IPS DF 4.7 (cell line): ENCODE data around the gene PRMT2.
"Not testable (repeated sequence)": the region's sequence is repeated elsewhere in the genome, so short reads cannot be mapped to it uniquely, and the experiment has no call there.

Source experiments
- DNase-seq: peaks from one replicate; pipeline ENCODE4 v3.0.0-alpha.2; 2013; ENCODE audit warnings: low spot score; ENCODE audit errors: extremely low read depth

PRMT2 gene

GRCh38 chr21:46617267-46618051 lies 18.0 kb upstream of the PRMT2 start:
- no peak for DNase-seq

GRCh38 chr21:46618738-46619379 lies 16.6 kb upstream of the PRMT2 start:
- DNase-seq: no peak

- DNase-seq: no peak
Measured at GRCh38 chr21:46619846-46620245, 15.6 kb upstream of the PRMT2 start.

- DNase-seq: no peak
Measured at GRCh38 chr21:46620846-46621245, 14.6 kb upstream of the PRMT2 start.

GRCh38 chr21:46621457-46622182 lies 13.9 kb upstream of the PRMT2 start:
- DNase-seq: no peak

GRCh38 chr21:46622226-46622625 lies 13.2 kb upstream of the PRMT2 start:
- no peak for DNase-seq

GRCh38 chr21:46624050-46624449 lies 11.4 kb upstream of the PRMT2 start:
- DNase-seq: no peak

- DNase-seq: no peak
Measured at GRCh38 chr21:46625759-46626158, 9.7 kb upstream of the PRMT2 start.

GRCh38 chr21:46626536-46626935 lies 8.9 kb upstream of the PRMT2 start:
- no peak for DNase-seq

- no peak for DNase-seq
Measured at GRCh38 chr21:46626975-46627501, 8.4 kb upstream of the PRMT2 start.

- DNase-seq: no peak
Measured at GRCh38 chr21:46627726-46628125, 7.7 kb upstream of the PRMT2 start.

- DNase-seq: no peak
Measured at GRCh38 chr21:46628868-46629267, 6.6 kb upstream of the PRMT2 start.

- not testable (repeated sequence) for DNase-seq
Measured at GRCh38 chr21:46630915-46631314, 4.6 kb upstream of the PRMT2 start.

- no peak for DNase-seq
Measured at GRCh38 chr21:46633566-46633965, 1.9 kb upstream of the PRMT2 start.

- DNase-seq: no peak
Measured at GRCh38 chr21:46634427-46634826, 1.0 kb upstream of the PRMT2 start.

- DNase-seq: no peak
Measured at GRCh38 chr21:46634966-46635323, 529 bp upstream of the PRMT2 start.

- no peak for DNase-seq
Measured at GRCh38 chr21:46636181-46636512, 673 bp downstream of the PRMT2 start.

- DNase-seq: no peak
Measured at GRCh38 chr21:46636550-46637285, 1.2 kb downstream of the PRMT2 start.

- DNase-seq: no peak
Measured at GRCh38 chr21:46637952-46638746, 2.7 kb downstream of the PRMT2 start.

- DNase-seq: no peak
Measured at GRCh38 chr21:46639489-46640386, 4.3 kb downstream of the PRMT2 start.
